Measurements from ENCODE around the gene FAR2.

FAR2 gene

GRCh38 chr12:29333178-29333577 lies 184.1 kb downstream of the FAR2 start:
- Histone ChIP-seq H3K4me2 (ENCODE audit: low read depth, low read length, poor library complexity, severe bottlenecking) (no peak overlapping the region), H3K27me3 (ENCODE audit: low read length) (no peaks in the 10 kb centered on the region), H3K9me2 (replicated peaks; ENCODE audit: insufficient read depth, low read length) (no peaks in the 10 kb centered on the region), H3K27ac (ENCODE audit: low read depth, low read length) (no peak overlapping the region), H3F3A (ENCODE audit: insufficient read depth) (peaks cover 4% of the 10 kb centered on the region; the same call in 1 of the 2 replicates), H4K20me1 (ENCODE audit: low read depth, low read length) (no peaks in the 10 kb centered on the region), H3K9ac (ENCODE audit: low read length) (no peak overlapping the region), H3K36me3 (ENCODE audit: low read length) (no peaks in the 10 kb centered on the region), H3K9me3 (ENCODE audit: insufficient read depth, low read length) (no peaks in the 10 kb centered on the region), H2AFZ (ENCODE audit: low read depth, low read length, severe bottlenecking) (no peak overlapping the region), H3K4me3 (ENCODE audit: insufficient read depth, low read length, poor library complexity, severe bottlenecking) (no peak overlapping the region), H3K79me2 (ENCODE audit: insufficient read depth, low read length) (no peaks in the 10 kb centered on the region)
- TF ChIP-seq EZH2phosphoT487 (conservative IDR thresholded peaks at IDR 0.05; ENCODE audit: low read length) = no peak
- TF ChIP-seq CTCF (IDR thresholded peaks at IDR 0.05; ENCODE audit: insufficient read depth, low read length, poor library complexity, severe bottlenecking) = no peak

GRCh38 chr12:29334937-29335336 lies 185.9 kb downstream of the FAR2 start:
- Histone ChIP-seq H3K9ac (ENCODE audit: low read length) (no peak overlapping the region), H3F3A (ENCODE audit: insufficient read depth) (no peaks in the 10 kb centered on the region), H3K27me3 (ENCODE audit: low read length) (no peaks in the 10 kb centered on the region), H3K79me2 (ENCODE audit: insufficient read depth, low read length) (no peaks in the 10 kb centered on the region), H3K9me2 (replicated peaks; ENCODE audit: insufficient read depth, low read length) (no peaks in the 10 kb centered on the region), H3K4me2 (ENCODE audit: low read depth, low read length, poor library complexity, severe bottlenecking) (no peak overlapping the region), H3K36me3 (ENCODE audit: low read length) (peaks cover 3% of the 10 kb centered on the region; the same call in 1 of the 2 replicates), H3K27ac (ENCODE audit: low read depth, low read length) (no peak overlapping the region), H4K20me1 (ENCODE audit: low read depth, low read length) (no peaks in the 10 kb centered on the region), H3K4me3 (ENCODE audit: insufficient read depth, low read length, poor library complexity, severe bottlenecking) (no peak overlapping the region), H2AFZ (ENCODE audit: low read depth, low read length, severe bottlenecking) (no peak overlapping the region), H3K9me3 (ENCODE audit: insufficient read depth, low read length) (no peaks in the 10 kb centered on the region)
- TF ChIP-seq CTCF (IDR thresholded peaks at IDR 0.05; ENCODE audit: insufficient read depth, low read length, poor library complexity, severe bottlenecking) (no peak), EZH2phosphoT487 (conservative IDR thresholded peaks at IDR 0.05; ENCODE audit: low read length) (no peak)

- TF ChIP-seq EZH2phosphoT487 (conservative IDR thresholded peaks at IDR 0.05; ENCODE audit: low read length) (no peak), CTCF (IDR thresholded peaks at IDR 0.05; ENCODE audit: insufficient read depth, low read length, poor library complexity, severe bottlenecking) (no peak)
- Histone ChIP-seq H3K27me3 (ENCODE audit: low read length) (no peaks in the 10 kb centered on the region), H3K27ac (ENCODE audit: low read depth, low read length) (no peak overlapping the region), H3K79me2 (ENCODE audit: insufficient read depth, low read length) (no peaks in the 10 kb centered on the region), H3F3A (ENCODE audit: insufficient read depth) (no peaks in the 10 kb centered on the region), H3K9ac (ENCODE audit: low read length) (no peak overlapping the region), H4K20me1 (ENCODE audit: low read depth, low read length) (no peaks in the 10 kb centered on the region; the same call in 1 of the 2 replicates), H3K4me2 (ENCODE audit: low read depth, low read length, poor library complexity, severe bottlenecking) (no peak overlapping the region), H3K9me3 (ENCODE audit: insufficient read depth, low read length) (no peaks in the 10 kb centered on the region), H3K4me3 (ENCODE audit: insufficient read depth, low read length, poor library complexity, severe bottlenecking) (no peak overlapping the region), H2AFZ (ENCODE audit: low read depth, low read length, severe bottlenecking) (no peak overlapping the region), H3K36me3 (ENCODE audit: low read length) (peaks cover 13% of the 10 kb centered on the region; the same call in 1 of the 2 replicates), H3K9me2 (replicated peaks; ENCODE audit: insufficient read depth, low read length) (no peaks in the 10 kb centered on the region)
Observed at GRCh38 chr12:29337325-29337724, 188.2 kb downstream of the FAR2 start.

Measured in SU-DHL-6 (cell line).